ENCODE results near the gene MARCO.
"Not testable (repeated sequence)": the region's sequence is repeated elsewhere in the genome, so short reads cannot be mapped to it uniquely, and the experiment has no call there.

DNA sequence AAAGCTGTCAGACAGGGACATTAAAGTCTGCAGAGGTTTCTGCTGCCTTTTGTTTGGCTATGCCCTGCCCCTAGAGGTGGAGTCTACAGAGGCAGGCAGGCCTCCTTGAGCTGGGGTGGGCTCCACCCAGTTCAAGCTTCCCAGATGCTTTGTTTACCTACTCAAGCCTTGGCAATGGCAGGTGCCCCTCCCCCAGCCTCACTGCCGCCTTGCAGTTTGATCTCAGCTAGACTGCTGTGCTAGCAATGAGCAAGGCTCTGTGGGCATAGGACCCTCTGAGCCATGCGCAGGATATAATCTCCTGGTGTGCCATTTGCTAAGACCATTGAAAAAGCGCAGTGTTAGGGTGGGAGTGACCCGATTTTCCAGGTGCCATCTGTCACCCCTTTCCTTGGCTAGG lies 61.9 kb downstream of the MARCO start:
- TF ChIP-seq, protein P1, sequence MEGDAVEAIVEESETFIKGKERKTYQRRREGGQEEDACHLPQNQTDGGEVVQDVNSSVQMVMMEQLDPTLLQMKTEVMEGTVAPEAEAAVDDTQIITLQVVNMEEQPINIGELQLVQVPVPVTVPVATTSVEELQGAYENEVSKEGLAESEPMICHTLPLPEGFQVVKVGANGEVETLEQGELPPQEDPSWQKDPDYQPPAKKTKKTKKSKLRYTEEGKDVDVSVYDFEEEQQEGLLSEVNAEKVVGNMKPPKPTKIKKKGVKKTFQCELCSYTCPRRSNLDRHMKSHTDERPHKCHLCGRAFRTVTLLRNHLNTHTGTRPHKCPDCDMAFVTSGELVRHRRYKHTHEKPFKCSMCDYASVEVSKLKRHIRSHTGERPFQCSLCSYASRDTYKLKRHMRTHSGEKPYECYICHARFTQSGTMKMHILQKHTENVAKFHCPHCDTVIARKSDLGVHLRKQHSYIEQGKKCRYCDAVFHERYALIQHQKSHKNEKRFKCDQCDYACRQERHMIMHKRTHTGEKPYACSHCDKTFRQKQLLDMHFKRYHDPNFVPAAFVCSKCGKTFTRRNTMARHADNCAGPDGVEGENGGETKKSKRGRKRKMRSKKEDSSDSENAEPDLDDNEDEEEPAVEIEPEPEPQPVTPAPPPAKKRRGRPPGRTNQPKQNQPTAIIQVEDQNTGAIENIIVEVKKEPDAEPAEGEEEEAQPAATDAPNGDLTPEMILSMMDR (IDR thresholded peaks at IDR 0.05; ENCODE audit: borderline replicate concordance, extremely low read depth, low read length, poor library complexity, severe bottlenecking) = not testable (repeated sequence)
- TF ChIP-seq EZH2 (IDR thresholded peaks at IDR 0.05; ENCODE audit: borderline replicate concordance, low read depth, low read length, severe bottlenecking) = not testable (repeated sequence)
